WTC11 (cell line): ENCODE results near the gene PACS1. TPM values are rescaled to one million over a fixed set of nuclear protein-coding genes. Genes with fewer than 3 reads are reported as not detected.

ENCODE experiments used
- ATAC-seq: fragments of 200-7000 bp; cut with Tn5 transposase; 2 replicates; pipeline ENCODE4 v1.10.0; 2021; ENCODE audit warnings: mild to moderate bottlenecking, moderate library complexity
- CTCF ChIA-PET: fragments of 300-600 bp; sonication (Branson Sonifier 250); formaldehyde crosslinking; loops from one replicate; lab custom pipeline; 2021; ENCODE audit warnings: antibody characterized with exemption; lab: Charles Lee
- POLR2A ChIA-PET: fragments of 350-600 bp; sonication (Branson Sonifier 250); formaldehyde crosslinking; loops from one replicate; lab custom pipeline; 2021; ENCODE audit warnings: antibody characterized with exemption; lab: Charles Lee
- DNase-seq: peaks from one replicate; pipeline ENCODE4 v3.0.0; 2021; ENCODE audit warnings: low spot score
- H3K27ac Mint-ChIP-seq: 2 replicates; pipeline ENCODE4 v1.8.0; 2021; ENCODE audit warnings: mixed read lengths
- H3K27me3 Mint-ChIP-seq: 2 replicates; pipeline ENCODE4 v1.8.0; 2021; ENCODE audit warnings: low read depth, mild to moderate bottlenecking, moderate library complexity, mixed read lengths
- H3K36me3 Mint-ChIP-seq: 2 replicates; pipeline ENCODE4 v1.8.0; 2021; ENCODE audit warnings: mixed read lengths
- H3K4me1 Mint-ChIP-seq: 2 replicates; pipeline ENCODE4 v1.8.0; 2022; ENCODE audit warnings: mixed read lengths
- H3K4me3 Mint-ChIP-seq: 2 replicates; pipeline ENCODE4 v1.8.0; 2021; ENCODE audit warnings: mild to moderate bottlenecking, moderate library complexity, mixed read lengths
- H3K9me3 Mint-ChIP-seq: 2 replicates; pipeline ENCODE4 v1.8.0; 2021; ENCODE audit warnings: mixed read lengths
- ARID4B ChIP-seq: sonication (generic); formaldehyde crosslinking; IDR thresholded peaks from 2 replicates; pipeline ENCODE4 v1.8.0; 2023; ENCODE audit warnings: missing genetic modification reagents, mild to moderate bottlenecking, borderline replicate concordance
- CBFB ChIP-seq: sonication (generic); formaldehyde crosslinking; IDR thresholded peaks from 2 replicates; pipeline ENCODE4 v1.8.1; 2022; ENCODE audit warnings: mild to moderate bottlenecking, low read depth, missing genetic modification reagents
- CREB1 ChIP-seq: sonication (generic); formaldehyde crosslinking; IDR thresholded peaks from 2 replicates; pipeline ENCODE4 v1.8.0; 2023; ENCODE audit warnings: mild to moderate bottlenecking, missing genetic modification reagents
- CREM ChIP-seq: sonication (generic); formaldehyde crosslinking; IDR thresholded peaks from 2 replicates; pipeline ENCODE4 v1.8.1; 2022; ENCODE audit warnings: mild to moderate bottlenecking, missing genetic modification reagents, moderate library complexity
- CTCF ChIP-seq: fragments of 200-600 bp; IDR thresholded peaks from 2 replicates; pipeline ENCODE4 v1.8.0; 2022; ENCODE audit warnings: antibody characterized with exemption
- E2F1 ChIP-seq: sonication (generic); formaldehyde crosslinking; IDR thresholded peaks from 2 replicates; pipeline ENCODE4 v1.8.0; 2022; ENCODE audit warnings: mild to moderate bottlenecking, missing genetic modification reagents
- ELF4 ChIP-seq: sonication (generic); formaldehyde crosslinking; IDR thresholded peaks from 2 replicates; pipeline ENCODE4 v1.8.1; 2022; ENCODE audit warnings: low read depth, mild to moderate bottlenecking, moderate library complexity, missing genetic modification reagents
- ESRRA ChIP-seq: sonication (generic); formaldehyde crosslinking; IDR thresholded peaks from 2 replicates; pipeline ENCODE4 v1.8.1; 2022; ENCODE audit warnings: mild to moderate bottlenecking, missing genetic modification reagents, borderline replicate concordance
- FOXJ3 ChIP-seq: sonication (generic); formaldehyde crosslinking; IDR thresholded peaks from 2 replicates; pipeline ENCODE4 v1.9.0; 2021; ENCODE audit warnings: missing genetic modification reagents, mild to moderate bottlenecking, borderline replicate concordance
- FOXK1 ChIP-seq: sonication (generic); formaldehyde crosslinking; IDR thresholded peaks from 2 replicates; pipeline ENCODE4 v1.8.0; 2022; ENCODE audit warnings: mild to moderate bottlenecking, moderate library complexity, missing genetic modification reagents
- FOXP1 ChIP-seq: sonication (generic); formaldehyde crosslinking; IDR thresholded peaks from 2 replicates; pipeline ENCODE4 v1.8.0; 2022; ENCODE audit warnings: missing genetic modification reagents, mild to moderate bottlenecking, moderate library complexity, borderline replicate concordance
- GTF2I ChIP-seq: fragments of 250-450 bp; sonication (Bioruptor Pico); conservative IDR thresholded peaks from 2 replicates; pipeline ENCODE4 v1.4.0; 2021; ENCODE audit warnings: mild to moderate bottlenecking
- NFATC4 ChIP-seq: fragments of 250-450 bp; sonication (Bioruptor Pico); IDR thresholded peaks from 2 replicates; pipeline ENCODE4 v1.9.0; 2021; ENCODE audit warnings: mild to moderate bottlenecking
- NFYB ChIP-seq: sonication (generic); formaldehyde crosslinking; conservative IDR thresholded peaks from 2 replicates; pipeline ENCODE4 v1.8.0; 2022; ENCODE audit warnings: low read depth, missing genetic modification reagents
- NR1H2 ChIP-seq: sonication (generic); formaldehyde crosslinking; IDR thresholded peaks from 2 replicates; pipeline ENCODE4 v1.9.0; 2021; ENCODE audit warnings: mild to moderate bottlenecking, moderate library complexity, missing genetic modification reagents
- NR2C2 ChIP-seq: sonication (generic); formaldehyde crosslinking; IDR thresholded peaks from 2 replicates; pipeline ENCODE4 v1.8.0; 2022; ENCODE audit warnings: mild to moderate bottlenecking, missing genetic modification reagents
- NR3C1 ChIP-seq: sonication (generic); formaldehyde crosslinking; conservative IDR thresholded peaks from 2 replicates; pipeline ENCODE4 v1.8.1; 2023; ENCODE audit warnings: low read depth, mild to moderate bottlenecking, missing genetic modification reagents
- SMAD3 ChIP-seq: sonication (generic); formaldehyde crosslinking; IDR thresholded peaks from 2 replicates; pipeline ENCODE4 v1.8.0; 2022; ENCODE audit warnings: missing genetic modification reagents, mild to moderate bottlenecking, borderline replicate concordance
- SMAD4 ChIP-seq: sonication (generic); formaldehyde crosslinking; IDR thresholded peaks from 2 replicates; pipeline ENCODE4 v1.8.0; 2022; ENCODE audit warnings: mild to moderate bottlenecking, missing genetic modification reagents
- SP1 ChIP-seq: sonication (generic); formaldehyde crosslinking; conservative IDR thresholded peaks from 2 replicates; pipeline ENCODE4 v1.8.1; 2022; ENCODE audit warnings: missing genetic modification reagents
- STAT6 ChIP-seq: sonication (generic); formaldehyde crosslinking; conservative IDR thresholded peaks from 2 replicates; pipeline ENCODE4 v1.8.1; 2023; ENCODE audit warnings: mild to moderate bottlenecking, low read depth, missing genetic modification reagents, moderate library complexity
- TCF7 ChIP-seq: sonication (generic); formaldehyde crosslinking; IDR thresholded peaks from 2 replicates; pipeline ENCODE4 v1.8.0; 2022; ENCODE audit warnings: mild to moderate bottlenecking, low read depth, missing genetic modification reagents, moderate library complexity
- ZMAT4 ChIP-seq: fragments of 250-450 bp; sonication (Bioruptor Pico); IDR thresholded peaks from 2 replicates; pipeline ENCODE4 v1.9.0; 2021; ENCODE audit warnings: mild to moderate bottlenecking
- ZNF512 ChIP-seq: sonication (generic); formaldehyde crosslinking; IDR thresholded peaks from 2 replicates; pipeline ENCODE4 v1.8.1; 2022; ENCODE audit warnings: missing genetic modification reagents, borderline replicate concordance
- total RNA-seq: library from RNA; stranded (reverse); gene quantifications from 3 replicates; pipeline ENCODE4 v1.2.3, GENCODE V29; 2021

The PACS1 gene
- total RNA-seq, 1 experiment from 2014 or later = 34.8 TPM

- CTCF ChIA-PET = interaction anchor here (1.1 kb wide), 1 partner anchor 63 kb away, joined by 4 read pairs; no protein-coding TSS in a partner anchor
- Mint-ChIP-seq H3K27ac (no peak overlapping the region), H3K4me1 (no peaks in the 10 kb centered on the region), H3K4me3 (no peak overlapping the region), H3K9me3 (no peaks in the 10 kb centered on the region), H3K36me3 (no peaks in the 10 kb centered on the region), H3K27me3 (no peaks in the 10 kb centered on the region)
- TF ChIP-seq STAT6 (CRISPR knock-in tag) (no peak), SMAD4 (CRISPR knock-in tag) (no peak), SMAD3 (no peak), TCF7 (no peak), NR1H2 (CRISPR knock-in tag) (no peak), GTF2I (CRISPR knock-in tag) (no peak), NR2C2 (CRISPR knock-in tag) (no peak), FOXJ3 (CRISPR knock-in tag) (no peak), FOXP1 (CRISPR knock-in tag) (no peak), NR3C1 (CRISPR knock-in tag) (no peak), FOXK1 (CRISPR knock-in tag) (no peak), NFYB (CRISPR knock-in tag) (no peak), CREB1 (CRISPR knock-in tag) (no peak), CREM (CRISPR knock-in tag) (no peak), ZNF512 (CRISPR knock-in tag) (no peak), CTCF (no peak), E2F1 (CRISPR knock-in tag) (no peak)
- POLR2A ChIA-PET = interaction anchor here (0.6 kb wide), 1 partner anchor 17 kb away, joined by 4 read pairs; no protein-coding TSS in a partner anchor
- no peak for DNase-seq
- no peak for ATAC-seq
Measured at GRCh38 chr11:66159324-66159984, 89.4 kb downstream of the PACS1 start.

GRCh38 chr11:66160709-66161108 is 90.6 kb downstream of the PACS1 start:
- H3K4me1 Mint-ChIP-seq = no peaks in the 10 kb centered on the region
- no peak for DNase-seq
- H3K9me3 Mint-ChIP-seq = no peaks in the 10 kb centered on the region
- H3K27ac Mint-ChIP-seq = no peak overlapping the region
- ChIA-PET POLR2A (interaction anchor here (0.5 kb wide), 1 partner anchor 26 kb away, joined by 5 read pairs; no protein-coding TSS in a partner anchor), CTCF (no interaction called here)
- H3K4me3 Mint-ChIP-seq = no peak overlapping the region
- H3K36me3 Mint-ChIP-seq = no peaks in the 10 kb centered on the region
- H3K27me3 Mint-ChIP-seq = no peaks in the 10 kb centered on the region
- ATAC-seq = no peak
- TF ChIP-seq SMAD3 (no peak), ESRRA (CRISPR knock-in tag) (no peak), NFYB (CRISPR knock-in tag) (no peak), ZMAT4 (CRISPR knock-in tag) (no peak), ARID4B (CRISPR knock-in tag) (no peak), ELF4 (no peak), CREB1 (CRISPR knock-in tag) (no peak), CBFB (CRISPR knock-in tag) (no peak), SP1 (no peak), NFATC4 (CRISPR knock-in tag) (no peak)
